ENCODE results near the gene TMEM174.

TMEM174 gene

DNA sequence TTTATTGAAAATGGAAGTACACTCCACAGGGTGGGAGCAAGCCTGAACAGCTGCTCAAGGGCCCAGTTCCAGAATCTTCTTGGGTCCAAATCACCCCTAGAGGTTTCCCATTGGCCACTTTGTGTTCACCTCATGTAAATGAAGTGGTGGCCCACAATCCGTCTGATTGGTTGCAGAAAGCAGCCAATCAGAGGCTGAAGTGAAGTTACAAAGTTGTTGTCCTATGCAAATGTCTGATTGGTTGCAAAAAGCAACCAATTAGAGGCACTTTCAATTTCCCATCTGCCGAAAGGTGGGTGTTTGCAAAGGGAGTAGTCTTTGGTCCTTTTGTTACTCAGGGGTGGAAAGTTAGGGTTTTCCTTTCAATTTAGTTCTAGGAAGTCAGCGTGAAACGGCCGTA lies 43.9 kb upstream of the TMEM174 start:
- H3K36me3 ChIP-seq (ENCODE audit: control insufficient read depth in 1 of 2, insufficient read depth in 2 of 2, low read depth in 1 of 2, low read length in 2 of 2), result peaks cover 44 to 62% of the 10 kb centered on the region in 2 experiments
- no peak overlapping the region for H3K27ac ChIP-seq (ENCODE audit: low read length, poor library complexity, severe bottlenecking)
- H3K23ac ChIP-seq (ENCODE audit: low read length in 2 of 2), result no peak overlapping the region
- no peak overlapping the region for H3K18ac ChIP-seq (ENCODE audit: low read depth in 1 of 2, low read length in 2 of 2)
- H2BK15ac ChIP-seq (ENCODE audit: low read depth, poor library complexity, severe bottlenecking), result no peak overlapping the region
- no peak overlapping the region for H3K4ac ChIP-seq (ENCODE audit: low read depth in 1 of 2, low read length in 2 of 2)
- no peak overlapping the region for H4K8ac ChIP-seq (ENCODE audit: low read length)
- no peak overlapping the region for H2BK12ac ChIP-seq (ENCODE audit: low read length in 2 of 2)
- no peak overlapping the region for H2BK5ac ChIP-seq (ENCODE audit: low read depth, low read length, poor library complexity, severe bottlenecking)
- H2BK120ac ChIP-seq (ENCODE audit: low read depth, low read length), result no peak overlapping the region
- no peak overlapping the region for H3K14ac ChIP-seq (ENCODE audit: low read length in 2 of 2)
- H3K27me3 ChIP-seq (ENCODE audit: control insufficient read depth in 1 of 2, insufficient read depth in 1 of 2, low read length in 2 of 2), result no peaks in the 10 kb centered on the region
- no peaks in the 10 kb centered on the region for H3K9me3 ChIP-seq (ENCODE audit: control insufficient read depth, low read length)
- H4K91ac ChIP-seq (ENCODE audit: low read length), result no peak overlapping the region
- WGBS, result 95% methylated on average over 5 of the region's 5 CpGs
- no peak overlapping the region for H2AK5ac ChIP-seq (ENCODE audit: low read length, severe bottlenecking)
- H3K9ac ChIP-seq (ENCODE audit: low read length), result no peak overlapping the region
- peaks cover 33% of the 10 kb centered on the region for H3K79me1 ChIP-seq (replicated peaks; ENCODE audit: low read length, poor library complexity, severe bottlenecking)
- peaks cover 27% of the 10 kb centered on the region for H3K4me1 ChIP-seq (ENCODE audit: control insufficient read depth, insufficient read depth, low read depth, low read length)
- no peak for DNase-seq
- no peak overlapping the region for H3K4me3 ChIP-seq (ENCODE audit: insufficient read depth in 1 of 2, low read depth in 1 of 2, low read length in 2 of 2)
- H3K4me2 ChIP-seq (ENCODE audit: low read length, poor library complexity, severe bottlenecking), result no peak overlapping the region
- H2AFZ ChIP-seq (ENCODE audit: low read depth, low read length), result no peak overlapping the region

DNA sequence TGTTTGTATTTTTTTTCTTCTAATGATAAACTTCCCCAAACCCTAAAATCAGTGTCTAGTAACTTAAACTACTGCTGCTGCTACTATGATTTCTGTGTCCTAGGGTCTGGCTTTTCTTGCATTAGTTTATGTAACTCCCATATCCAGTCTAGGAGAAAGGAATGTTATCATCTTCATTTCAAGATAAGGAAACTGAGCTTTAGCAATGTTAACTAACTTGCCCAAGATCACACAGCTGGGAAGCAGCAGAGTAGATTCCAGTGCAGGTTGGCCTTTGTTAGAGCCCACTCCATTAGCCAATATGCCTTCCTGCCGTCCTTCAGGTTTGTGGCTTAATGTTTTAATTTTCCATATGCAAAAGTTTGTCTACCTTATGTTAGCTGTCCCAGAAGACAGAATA lies 42.2 kb upstream of the TMEM174 start:
- Histone ChIP-seq H2BK15ac (ENCODE audit: low read depth, poor library complexity, severe bottlenecking) (no peak overlapping the region), H2BK120ac (ENCODE audit: low read depth, low read length) (no peak overlapping the region), H3K18ac (ENCODE audit: low read depth in 1 of 2, low read length in 2 of 2) (no peak overlapping the region), H4K91ac (ENCODE audit: low read length) (no peak overlapping the region), H3K9ac (ENCODE audit: low read length) (no peak overlapping the region), H3K23ac (ENCODE audit: low read length in 2 of 2) (no peak overlapping the region), H4K8ac (ENCODE audit: low read length) (no peak overlapping the region), H3K79me1 (replicated peaks; ENCODE audit: low read length, poor library complexity, severe bottlenecking) (peaks cover 27% of the 10 kb centered on the region), H3K27me3 (ENCODE audit: control insufficient read depth in 1 of 2, insufficient read depth in 1 of 2, low read length in 2 of 2) (peaks cover 0 to under 1% of the 10 kb centered on the region in 2 experiments), H2BK5ac (ENCODE audit: low read depth, low read length, poor library complexity, severe bottlenecking) (no peak overlapping the region), H3K27ac (ENCODE audit: low read length, poor library complexity, severe bottlenecking) (no peak overlapping the region), H2AFZ (ENCODE audit: low read depth, low read length) (no peak overlapping the region), H3K36me3 (ENCODE audit: control insufficient read depth in 1 of 2, insufficient read depth in 2 of 2, low read depth in 1 of 2, low read length in 2 of 2) (peaks cover 30 to 45% of the 10 kb centered on the region in 2 experiments), H3K4me1 (ENCODE audit: control insufficient read depth, insufficient read depth, low read depth, low read length) (peaks cover 32% of the 10 kb centered on the region), H3K9me3 (ENCODE audit: control insufficient read depth, low read length) (no peaks in the 10 kb centered on the region), H2AK5ac (ENCODE audit: low read length, severe bottlenecking) (no peak overlapping the region), H3K4me2 (ENCODE audit: low read length, poor library complexity, severe bottlenecking) (no peak overlapping the region), H3K14ac (ENCODE audit: low read length in 2 of 2) (no peak overlapping the region), H3K4ac (ENCODE audit: low read depth in 1 of 2, low read length in 2 of 2) (no peak overlapping the region), H3K4me3 (ENCODE audit: insufficient read depth in 1 of 2, low read depth in 1 of 2, low read length in 2 of 2) (no peak overlapping the region), H2BK12ac (ENCODE audit: low read length in 2 of 2) (no peak overlapping the region)
- no peak for DNase-seq
- WGBS, result 93% methylated on average over 1 of the region's 1 CpG

DNA sequence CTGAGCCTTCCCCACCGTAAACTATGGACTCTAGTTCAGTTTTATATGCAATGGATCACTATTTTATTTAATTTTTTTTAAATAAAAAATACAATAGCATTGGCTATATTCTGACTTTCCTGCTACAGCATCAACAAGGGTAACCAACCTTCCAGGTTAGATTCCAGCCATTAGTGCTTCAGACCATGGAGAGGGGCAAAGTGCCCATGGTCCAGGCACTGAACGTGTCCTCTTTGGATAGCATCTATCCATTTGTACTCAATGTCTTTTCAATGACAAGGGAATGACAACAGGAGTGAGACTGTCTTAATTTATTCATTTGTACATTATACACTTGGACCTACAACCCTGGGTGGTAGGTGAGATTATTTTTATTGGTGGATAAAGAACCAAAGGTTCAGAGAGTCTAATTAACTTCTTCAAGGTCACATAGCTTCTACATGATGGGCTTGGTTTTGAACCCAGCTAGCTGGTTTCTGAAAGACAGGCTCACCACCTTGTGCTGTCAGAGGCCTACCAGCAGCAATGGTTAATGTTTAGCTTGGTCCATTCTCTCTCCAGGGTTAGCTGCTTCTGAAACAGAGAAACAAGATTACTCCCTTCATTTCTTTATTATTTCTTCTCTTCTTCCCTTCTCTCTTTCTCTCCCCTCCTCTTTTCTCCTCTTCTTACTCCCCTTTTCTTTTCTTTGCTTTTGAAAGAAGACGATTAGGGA lies 41.1 kb upstream of the TMEM174 start:
- Histone ChIP-seq H3K4me2 (ENCODE audit: low read length, poor library complexity, severe bottlenecking) (no peak overlapping the region), H2AK5ac (ENCODE audit: low read length, severe bottlenecking) (no peak overlapping the region), H3K27ac (ENCODE audit: low read length, poor library complexity, severe bottlenecking) (peak overlapping the region; percentile 50), H3K4me1 (ENCODE audit: control insufficient read depth, insufficient read depth, low read depth, low read length) (peaks cover 34% of the 10 kb centered on the region), H3K9ac (ENCODE audit: low read length) (no peak overlapping the region), H3K9me3 (ENCODE audit: control insufficient read depth, low read length) (no peaks in the 10 kb centered on the region), H4K8ac (ENCODE audit: low read length) (no peak overlapping the region), H3K18ac (ENCODE audit: low read depth in 1 of 2, low read length in 2 of 2) (no peak overlapping the region), H3K4ac (ENCODE audit: low read depth in 1 of 2, low read length in 2 of 2) (no peak overlapping the region), H2BK120ac (ENCODE audit: low read depth, low read length) (no peak overlapping the region), H4K91ac (ENCODE audit: low read length) (no peak overlapping the region), H2BK12ac (ENCODE audit: low read length in 2 of 2) (no peak overlapping the region), H3K27me3 (ENCODE audit: control insufficient read depth in 1 of 2, insufficient read depth in 1 of 2, low read length in 2 of 2) (peaks cover 0 to 7% of the 10 kb centered on the region in 2 experiments), H3K14ac (ENCODE audit: low read length in 2 of 2) (no peak overlapping the region), H2BK15ac (ENCODE audit: low read depth, poor library complexity, severe bottlenecking) (no peak overlapping the region), H3K23ac (ENCODE audit: low read length in 2 of 2) (no peak overlapping the region), H2BK5ac (ENCODE audit: low read depth, low read length, poor library complexity, severe bottlenecking) (no peak overlapping the region), H3K79me1 (replicated peaks; ENCODE audit: low read length, poor library complexity, severe bottlenecking) (peaks cover 19% of the 10 kb centered on the region), H2AFZ (ENCODE audit: low read depth, low read length) (no peak overlapping the region), H3K4me3 (ENCODE audit: insufficient read depth in 1 of 2, low read depth in 1 of 2, low read length in 2 of 2) (no peak overlapping the region), H3K36me3 (ENCODE audit: control insufficient read depth in 1 of 2, insufficient read depth in 2 of 2, low read depth in 1 of 2, low read length in 2 of 2) (peaks cover 26 to 43% of the 10 kb centered on the region in 2 experiments)
- DNase-seq, result no peak
- 75% methylated on average over 1 of the region's 3 CpGs for WGBS

DNA sequence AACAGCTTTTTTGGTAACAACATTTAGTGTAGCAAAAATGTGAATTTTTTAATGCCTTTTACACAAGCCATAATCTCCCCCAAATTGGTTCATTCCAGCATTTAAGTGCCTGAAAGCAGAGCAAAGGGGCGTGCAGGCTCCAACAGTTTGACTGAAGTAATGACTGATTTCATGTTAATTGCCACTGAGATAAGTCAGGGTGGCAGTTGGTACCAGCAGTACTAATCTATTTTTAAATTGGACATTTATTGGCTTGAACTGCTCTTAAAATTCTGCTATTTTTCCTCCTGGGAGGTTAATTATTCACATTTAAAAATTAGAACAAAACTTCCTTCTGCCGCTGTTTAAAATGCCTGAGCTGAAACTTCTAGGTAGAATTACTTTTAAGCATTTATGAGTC lies 40.2 kb upstream of the TMEM174 start:
- peaks cover 40% of the 10 kb centered on the region for H3K4me1 ChIP-seq (ENCODE audit: control insufficient read depth, insufficient read depth, low read depth, low read length)
- H3K23ac ChIP-seq (ENCODE audit: low read length in 2 of 2), result no peak overlapping the region
- H3K4me2 ChIP-seq (ENCODE audit: low read length, poor library complexity, severe bottlenecking), result no peak overlapping the region
- H3K14ac ChIP-seq (ENCODE audit: low read length in 2 of 2), result no peak overlapping the region
- peaks cover 0 to 7% of the 10 kb centered on the region in 2 experiments for H3K27me3 ChIP-seq (ENCODE audit: control insufficient read depth in 1 of 2, insufficient read depth in 1 of 2, low read length in 2 of 2)
- no peak overlapping the region for H4K91ac ChIP-seq (ENCODE audit: low read length)
- H2BK5ac ChIP-seq (ENCODE audit: low read depth, low read length, poor library complexity, severe bottlenecking), result no peak overlapping the region
- H3K4me3 ChIP-seq (ENCODE audit: insufficient read depth in 1 of 2, low read depth in 1 of 2, low read length in 2 of 2), result no peak overlapping the region
- H3K27ac ChIP-seq (ENCODE audit: low read length, poor library complexity, severe bottlenecking), result peak overlapping the region; percentile 7
- no peak overlapping the region for H2BK12ac ChIP-seq (ENCODE audit: low read length in 2 of 2)
- H4K8ac ChIP-seq (ENCODE audit: low read length), result no peak overlapping the region
- no peak overlapping the region for H3K18ac ChIP-seq (ENCODE audit: low read depth in 1 of 2, low read length in 2 of 2)
- WGBS, result 83% methylated on average over 1 of the region's 2 CpGs
- H2BK120ac ChIP-seq (ENCODE audit: low read depth, low read length), result no peak overlapping the region
- peaks cover 21 to 42% of the 10 kb centered on the region in 2 experiments for H3K36me3 ChIP-seq (ENCODE audit: control insufficient read depth in 1 of 2, insufficient read depth in 2 of 2, low read depth in 1 of 2, low read length in 2 of 2)
- H3K9ac ChIP-seq (ENCODE audit: low read length), result no peak overlapping the region
- H3K79me1 ChIP-seq (replicated peaks; ENCODE audit: low read length, poor library complexity, severe bottlenecking), result peaks cover 17% of the 10 kb centered on the region
- H2AK5ac ChIP-seq (ENCODE audit: low read length, severe bottlenecking), result no peak overlapping the region
- no peak overlapping the region for H2AFZ ChIP-seq (ENCODE audit: low read depth, low read length)
- DNase-seq, result no peak
- no peaks in the 10 kb centered on the region for H3K9me3 ChIP-seq (ENCODE audit: control insufficient read depth, low read length)
- no peak overlapping the region for H2BK15ac ChIP-seq (ENCODE audit: low read depth, poor library complexity, severe bottlenecking)
- H3K4ac ChIP-seq (ENCODE audit: low read depth in 1 of 2, low read length in 2 of 2), result no peak overlapping the region
